ENCODE results near the gene LYST.

- TF ChIP-seq CTCF (conservative IDR thresholded peaks at IDR 0.05; ENCODE audit: low read length) (no peak), EZH2phosphoT487 (IDR thresholded peaks at IDR 0.05; ENCODE audit: borderline replicate concordance, low read depth, low read length) (no peak)
These were observed 43.0 kb downstream of the LYST start for GRCh38 chr1:235823684-235824083.

All from OCI-LY7 (cell line).